ENCODE results near the gene CCDC122.

DNA sequence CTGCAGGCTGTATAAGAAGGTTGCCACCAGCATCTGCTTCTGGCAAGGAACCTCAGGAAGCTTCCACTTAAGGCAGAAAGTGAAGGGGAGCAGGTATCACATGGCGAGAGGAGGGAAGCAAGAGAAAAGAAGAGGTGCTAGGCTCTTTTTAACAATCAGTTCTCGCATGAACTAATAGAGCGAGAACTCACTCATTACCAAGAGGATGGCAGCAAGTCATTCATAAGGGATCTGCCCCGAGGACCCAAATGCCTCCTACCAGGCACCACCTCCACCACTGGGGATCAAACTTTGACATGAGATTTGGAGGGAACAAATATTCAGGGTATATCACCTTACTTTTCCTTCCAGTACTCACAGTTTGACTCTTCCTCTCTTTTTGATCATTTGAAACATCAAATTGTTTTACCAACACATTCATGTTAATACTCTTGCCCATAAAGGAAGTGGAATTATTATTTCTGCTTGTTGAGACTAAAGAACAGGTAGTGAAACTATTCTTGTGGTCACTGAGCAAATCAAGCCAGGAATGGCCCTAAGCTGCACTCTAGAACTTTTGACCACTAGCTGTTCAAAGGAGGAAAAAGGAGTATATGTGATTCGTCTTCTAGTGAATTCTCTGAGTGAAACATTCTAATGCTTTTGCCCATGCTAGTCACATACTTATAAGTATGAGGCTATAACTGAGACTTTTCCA lies 45.2 kb upstream of the CCDC122 start:
- TF ChIP-seq CEBPB (IDR thresholded peaks at IDR 0.05) (no peak), HOXB5 (CRISPR knock-in tag; IDR thresholded peaks at IDR 0.05) (no peak), ESRRA (IDR thresholded peaks at IDR 0.05; ENCODE audit: borderline replicate concordance, low read length) (no peak)
- TF ChIP-seq, protein P1, sequence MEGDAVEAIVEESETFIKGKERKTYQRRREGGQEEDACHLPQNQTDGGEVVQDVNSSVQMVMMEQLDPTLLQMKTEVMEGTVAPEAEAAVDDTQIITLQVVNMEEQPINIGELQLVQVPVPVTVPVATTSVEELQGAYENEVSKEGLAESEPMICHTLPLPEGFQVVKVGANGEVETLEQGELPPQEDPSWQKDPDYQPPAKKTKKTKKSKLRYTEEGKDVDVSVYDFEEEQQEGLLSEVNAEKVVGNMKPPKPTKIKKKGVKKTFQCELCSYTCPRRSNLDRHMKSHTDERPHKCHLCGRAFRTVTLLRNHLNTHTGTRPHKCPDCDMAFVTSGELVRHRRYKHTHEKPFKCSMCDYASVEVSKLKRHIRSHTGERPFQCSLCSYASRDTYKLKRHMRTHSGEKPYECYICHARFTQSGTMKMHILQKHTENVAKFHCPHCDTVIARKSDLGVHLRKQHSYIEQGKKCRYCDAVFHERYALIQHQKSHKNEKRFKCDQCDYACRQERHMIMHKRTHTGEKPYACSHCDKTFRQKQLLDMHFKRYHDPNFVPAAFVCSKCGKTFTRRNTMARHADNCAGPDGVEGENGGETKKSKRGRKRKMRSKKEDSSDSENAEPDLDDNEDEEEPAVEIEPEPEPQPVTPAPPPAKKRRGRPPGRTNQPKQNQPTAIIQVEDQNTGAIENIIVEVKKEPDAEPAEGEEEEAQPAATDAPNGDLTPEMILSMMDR (IDR thresholded peaks at IDR 0.05) = no peak

All from A549 (cell line).